Liver (tissue), 9 donors: ENCODE data around the gene PIP5KL1. TPM values are rescaled to one million over a fixed set of nuclear protein-coding genes. Genes with fewer than 3 reads are reported as not detected.
"Not testable (repeated sequence)": the region's sequence is repeated elsewhere in the genome, so short reads cannot be mapped to it uniquely, and the experiment has no call there.

Experiments
- DNase-seq: peaks from one replicate; pipeline ENCODE4 v3.0.0-alpha.2; 2017; ENCODE audit warnings: low spot score
- H3K27ac ChIP-seq, 2 donors: one replicate each; pipeline ENCODE4 v1.7.0; 2013; ENCODE audit warnings: inconsistent platforms in 2 of 2, low read length in 2 of 2, control low read depth in 1 of 2, low read depth in 1 of 2, mild to moderate bottlenecking in 1 of 2
- H3K27me3 ChIP-seq, 4 donors: one replicate each; pipeline versions ENCODE4 v1.6.1 to v1.7.0; 2013; ENCODE audit warnings: low read length in 3 of 4, inconsistent platforms in 1 of 4, mild to moderate bottlenecking in 1 of 4, moderate library complexity in 1 of 4; ENCODE audit not compliant: control insufficient read depth in 4 of 4, insufficient read depth in 4 of 4
- H3K36me3 ChIP-seq, 4 donors: one replicate each; pipeline versions ENCODE4 v1.6.1 to v1.7.0; 2013; ENCODE audit warnings: low read length in 3 of 4, mild to moderate bottlenecking in 3 of 4, low read depth in 1 of 4, moderate library complexity in 1 of 4; ENCODE audit not compliant: control insufficient read depth in 4 of 4, insufficient read depth in 3 of 4
- H3K4me1 ChIP-seq, 4 donors: one replicate each; pipeline versions ENCODE4 v1.6.1 to v1.7.0; 2013; ENCODE audit warnings: low read length in 3 of 4, mild to moderate bottlenecking in 3 of 4, moderate library complexity in 1 of 4; ENCODE audit not compliant: control insufficient read depth in 4 of 4, insufficient read depth in 4 of 4
- H3K4me3 ChIP-seq, 3 donors: one replicate each; pipeline versions ENCODE4 v1.6.1 to v1.7.0; 2013; ENCODE audit warnings: low read length in 3 of 3, control low read depth in 1 of 3, low read depth in 1 of 3, mild to moderate bottlenecking in 1 of 3
- H3K9ac ChIP-seq, 2 donors: one replicate each; pipeline ENCODE4 v1.7.0; 2013; ENCODE audit warnings: low read length in 2 of 2, mild to moderate bottlenecking in 2 of 2, moderate library complexity in 2 of 2, control low read depth in 1 of 2, low read depth in 1 of 2
- H3K9me3 ChIP-seq, 4 donors: one replicate each; pipeline versions ENCODE4 v1.6.1 to v1.7.0; 2013; ENCODE audit warnings: low read length in 3 of 4; ENCODE audit not compliant: control insufficient read depth in 4 of 4
- CTCF ChIP-seq: fragments of 150-350 bp; IDR thresholded peaks from 2 replicates; pipeline ENCODE4 v1.5.1; 2017; ENCODE audit warnings: improper control_type of control experiment, low read depth, low read length; ENCODE audit not compliant: missing input control
- EGR1 ChIP-seq, 2 donors: IDR thresholded peaks; 2 replicates each; pipeline ENCODE4 v1.6.1; 2016 to 2018; ENCODE audit warnings: antibody characterized with exemption in 2 of 2, low read depth in 2 of 2
- FOXA1 ChIP-seq: IDR thresholded peaks from 2 replicates; pipeline ENCODE4 v1.6.1; 2016; ENCODE audit warnings: antibody characterized with exemption
- FOXA2 ChIP-seq: IDR thresholded peaks from 2 replicates; pipeline ENCODE4 v1.6.1; 2016; ENCODE audit warnings: antibody characterized with exemption
- GABPA ChIP-seq, 2 donors: IDR thresholded peaks in 1 of 2; conservative IDR thresholded peaks in 1 of 2; 2 replicates each; pipeline ENCODE4 v1.6.1; 2016; ENCODE audit warnings: antibody characterized with exemption in 2 of 2, mild to moderate bottlenecking in 1 of 2, moderate library complexity in 1 of 2
- HNF4G ChIP-seq: IDR thresholded peaks from 2 replicates; pipeline ENCODE4 v1.6.1; 2016; ENCODE audit warnings: antibody characterized with exemption
- JUND ChIP-seq, 2 donors: IDR thresholded peaks; 2 replicates each; pipeline ENCODE4 v1.6.1; 2016; ENCODE audit warnings: antibody characterized with exemption in 2 of 2
- MAX ChIP-seq: IDR thresholded peaks from 2 replicates; pipeline ENCODE4 v1.6.1; 2016; ENCODE audit warnings: antibody characterized with exemption
- NR2F2 ChIP-seq: IDR thresholded peaks from 2 replicates; pipeline ENCODE4 v1.6.1; 2016; ENCODE audit warnings: antibody characterized with exemption
- RAD21 ChIP-seq, 2 donors: IDR thresholded peaks; 2 replicates each; pipeline ENCODE4 v1.6.1; 2016; ENCODE audit warnings: antibody characterized with exemption in 2 of 2, mild to moderate bottlenecking in 2 of 2
- REST ChIP-seq: IDR thresholded peaks from 2 replicates; pipeline ENCODE4 v1.6.1; 2016; ENCODE audit warnings: antibody characterized with exemption, mild to moderate bottlenecking
- RXRA ChIP-seq, 2 donors: IDR thresholded peaks; 2 replicates each; pipeline ENCODE4 v1.6.1; 2017 to 2018; ENCODE audit warnings: antibody characterized with exemption in 2 of 2, mild to moderate bottlenecking in 1 of 2
- TAF1 ChIP-seq: conservative IDR thresholded peaks from 2 replicates; pipeline ENCODE4 v1.6.1; 2016; ENCODE audit warnings: antibody characterized with exemption, mild to moderate bottlenecking
- YY1 ChIP-seq: IDR thresholded peaks from 2 replicates; pipeline ENCODE4 v1.6.1; 2016; ENCODE audit warnings: antibody characterized with exemption, mild to moderate bottlenecking
- WGBS: extraction: QIAGEN DNeasy Blood & Tissue Kit; methylation state at CpG from one replicate; pipeline ENCODE4 v1.1.7; 2013; 5-methylcytosine and 5-hydroxymethylcytosine counted together
- polyA plus RNA-seq, 2 donors: library from polyadenylated mRNA; stranded (reverse) in 1 of 2; unstranded in 1 of 2; fragments of 200-250 nt in 1 of 2; fragments of >200 nt in 1 of 2; fragmentation: Nextera tagmentation in 1 of 2; extraction: Ambion mirVana in 1 of 2; gene quantifications; one replicate each; pipeline versions ENCODE4 v1.2.1 to v1.2.3, GENCODE V29; 2013 to 2015
- total RNA-seq, 2 donors: library from RNA; depleted of rRNA; stranded (reverse); fragments of >200 nt; gene quantifications; one replicate each; pipeline ENCODE4 v1.2.3, GENCODE V29; 2014
- TF ChIP-seq, protein P1 (sequence below): IDR thresholded peaks from 2 replicates; pipeline ENCODE4 v1.6.1; 2016; ENCODE audit warnings: antibody characterized with exemption
- TF ChIP-seq, protein P2 (sequence below): IDR thresholded peaks from 2 replicates; pipeline ENCODE4 v1.6.1; 2016; ENCODE audit warnings: antibody characterized with exemption
- donor health status: healthy.
- donor health status: healthy.
- donor health status: healthy.
- donor health status: healthy.
- donor health status: healthy.

The PIP5KL1 gene
- total and polyA plus RNA-seq, 4 donors: 0.06 to 1.5 (median 0.49) TPM

- Histone ChIP-seq H3K9me3 (no peaks in the 10 kb centered on the region), H3K4me1 (no peaks in the 10 kb centered on the region), H3K36me3 (peaks cover 7 to 21% (median 13%) of the 10 kb centered on the region in 4 donors), H3K27me3 (no peaks in the 10 kb centered on the region), H3K9ac (no peak overlapping the region), H3K4me3 (no peak overlapping the region), H3K27ac (no peak overlapping the region)
- TF ChIP-seq TAF1: no peak
- TF ChIP-seq, protein P1, sequence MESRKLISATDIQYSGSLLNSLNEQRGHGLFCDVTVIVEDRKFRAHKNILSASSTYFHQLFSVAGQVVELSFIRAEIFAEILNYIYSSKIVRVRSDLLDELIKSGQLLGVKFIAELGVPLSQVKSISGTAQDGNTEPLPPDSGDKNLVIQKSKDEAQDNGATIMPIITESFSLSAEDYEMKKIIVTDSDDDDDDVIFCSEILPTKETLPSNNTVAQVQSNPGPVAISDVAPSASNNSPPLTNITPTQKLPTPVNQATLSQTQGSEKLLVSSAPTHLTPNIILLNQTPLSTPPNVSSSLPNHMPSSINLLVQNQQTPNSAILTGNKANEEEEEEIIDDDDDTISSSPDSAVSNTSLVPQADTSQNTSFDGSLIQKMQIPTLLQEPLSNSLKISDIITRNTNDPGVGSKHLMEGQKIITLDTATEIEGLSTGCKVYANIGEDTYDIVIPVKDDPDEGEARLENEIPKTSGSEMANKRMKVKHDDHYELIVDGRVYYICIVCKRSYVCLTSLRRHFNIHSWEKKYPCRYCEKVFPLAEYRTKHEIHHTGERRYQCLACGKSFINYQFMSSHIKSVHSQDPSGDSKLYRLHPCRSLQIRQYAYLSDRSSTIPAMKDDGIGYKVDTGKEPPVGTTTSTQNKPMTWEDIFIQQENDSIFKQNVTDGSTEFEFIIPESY: no peak
- TF ChIP-seq, protein P2, sequence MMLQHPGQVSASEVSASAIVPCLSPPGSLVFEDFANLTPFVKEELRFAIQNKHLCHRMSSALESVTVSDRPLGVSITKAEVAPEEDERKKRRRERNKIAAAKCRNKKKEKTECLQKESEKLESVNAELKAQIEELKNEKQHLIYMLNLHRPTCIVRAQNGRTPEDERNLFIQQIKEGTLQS: no peak
- TF ChIP-seq RAD21 (IDR thresholded peaks at IDR 0.05): no peak
- no peak for TF ChIP-seq JUND (IDR thresholded peaks at IDR 0.05)
- no peak for TF ChIP-seq YY1
- no peak for TF ChIP-seq CTCF
- TF ChIP-seq FOXA2: no peak
- no peak for TF ChIP-seq HNF4G
- TF ChIP-seq REST: no peak
- TF ChIP-seq EGR1 (IDR thresholded peaks at IDR 0.05; ENCODE audit: low read depth in 2 of 2): no peak
- TF ChIP-seq MAX: no peak
- TF ChIP-seq NR2F2: no peak
- TF ChIP-seq GABPA (IDR thresholded peaks at IDR 0.05 in 1 of 2, conservative IDR thresholded peaks at IDR 0.05 in 1 of 2): no peak
- TF ChIP-seq RXRA (IDR thresholded peaks at IDR 0.05): no peak
- TF ChIP-seq FOXA1: no peak
- 86% methylated on average over 7 of the region's 7 CpGs for WGBS
- no peak for DNase-seq
These were observed 46.6 kb downstream of the PIP5KL1 start for GRCh38 chr9:127883959-127884358.

DNA sequence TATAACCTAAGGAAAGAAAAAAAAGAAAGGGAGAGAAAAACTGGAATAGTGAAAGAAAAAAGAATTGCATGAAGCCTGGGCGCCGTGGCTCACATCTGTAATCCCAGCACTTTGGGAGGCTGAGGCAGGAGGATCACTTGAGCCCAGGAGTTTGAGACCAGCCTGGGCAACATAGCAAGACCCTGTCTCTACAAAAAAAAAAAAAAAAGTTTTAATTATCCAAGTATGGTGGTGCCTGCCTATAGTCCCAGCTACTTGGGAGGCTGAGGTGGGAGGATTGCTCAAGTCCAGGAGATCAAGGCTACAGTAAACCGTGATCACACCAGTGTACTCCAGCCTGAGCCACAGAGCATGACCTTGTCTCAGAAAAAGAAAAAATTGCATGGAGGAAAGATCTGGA, 48.9 kb downstream of the PIP5KL1 start:
- not testable (repeated sequence) for H3K4me3 ChIP-seq, H3K9ac ChIP-seq, H3K27me3 ChIP-seq, H3K9me3 ChIP-seq, H3K36me3 ChIP-seq, DNase-seq, H3K27ac ChIP-seq
- WGBS: 82% methylated on average over 3 of the region's 3 CpGs
- H3K4me1 ChIP-seq: peaks cover 3 to 14% (median 11%) of the 10 kb centered on the region in 4 donors
